ENCODE data around the gene CILP2.

CILP2 gene

GRCh38 chr19:19570571-19570970 lies 32.5 kb downstream of the CILP2 start:
- DNase-seq, result no peak

- DNase-seq, result no peak
Measured at GRCh38 chr19:19571071-19571786, 33.2 kb downstream of the CILP2 start.

GRCh38 chr19:19575411-19575810 lies 37.3 kb downstream of the CILP2 start:
- no peak for DNase-seq

- no peak for DNase-seq
Measured at GRCh38 chr19:19578252-19578651, 40.2 kb downstream of the CILP2 start.

GRCh38 chr19:19579533-19580361 lies 41.7 kb downstream of the CILP2 start:
- no peak for DNase-seq

GRCh38 chr19:19580418-19580817 lies 42.4 kb downstream of the CILP2 start:
- DNase-seq, result no peak

GRCh38 chr19:19581391-19581790 lies 43.3 kb downstream of the CILP2 start:
- no peak for DNase-seq

- no peak for DNase-seq
Measured at GRCh38 chr19:19582471-19582870, 44.4 kb downstream of the CILP2 start.

GRCh38 chr19:19584356-19584755 lies 46.3 kb downstream of the CILP2 start:
- DNase-seq, result no peak

- no peak for DNase-seq
Measured at GRCh38 chr19:19587771-19588170, 49.7 kb downstream of the CILP2 start.

- DNase-seq, result peak in 1 of 5 experiments; percentile 17
Measured at GRCh38 chr19:19588546-19588945, 50.5 kb downstream of the CILP2 start.

GRCh38 chr19:19591133-19591825 lies 53.2 kb downstream of the CILP2 start:
- DNase-seq, result peak in 4 of 5 experiments; percentile 46 to 86 (median 62)

- no peak for DNase-seq
Measured at GRCh38 chr19:19592690-19593089, 54.6 kb downstream of the CILP2 start.

GRCh38 chr19:19594381-19594780 lies 56.3 kb downstream of the CILP2 start:
- DNase-seq, result peak in 1 of 5 experiments; percentile 43

- DNase-seq, result no peak
Measured at GRCh38 chr19:19595171-19595701, 57.2 kb downstream of the CILP2 start.

Data from T-helper 2 cell (primary cell).